HG03159 (cell line): ENCODE measurements around the gene CDH4.

ENCODE experiments used
- ATAC-seq: cut with Tn5 transposase; IDR thresholded peaks from one replicate; pipeline ENCODE4 v1.9.1; 2021; ENCODE audit warnings: mild to moderate bottlenecking, moderate library complexity; ENCODE audit not compliant: unreplicated experiment

CDH4 gene

GRCh38 chr20:61567204-61567603 is 315.1 kb downstream of the CDH4 start:
- ATAC-seq, result no peak

- no peak for ATAC-seq
These were observed 317.8 kb downstream of the CDH4 start for GRCh38 chr20:61569825-61570224.

- no peak for ATAC-seq
These were observed 318.7 kb downstream of the CDH4 start for GRCh38 chr20:61570646-61571195.

- ATAC-seq, result no peak
These were observed 319.2 kb downstream of the CDH4 start for GRCh38 chr20:61571221-61571620.

GRCh38 chr20:61571916-61572711 is 320.1 kb downstream of the CDH4 start:
- ATAC-seq, result no peak

- no peak for ATAC-seq
These were observed 320.7 kb downstream of the CDH4 start for GRCh38 chr20:61572789-61573188.

- ATAC-seq, result no peak
These were observed 321.6 kb downstream of the CDH4 start for GRCh38 chr20:61573415-61574305.

- no peak for ATAC-seq
These were observed 323.3 kb downstream of the CDH4 start for GRCh38 chr20:61575151-61575937.

GRCh38 chr20:61576372-61576771 is 324.3 kb downstream of the CDH4 start:
- ATAC-seq, result no peak

GRCh38 chr20:61577065-61577464 is 325.0 kb downstream of the CDH4 start:
- no peak for ATAC-seq

GRCh38 chr20:61579908-61580307 is 327.8 kb downstream of the CDH4 start:
- ATAC-seq, result no peak

GRCh38 chr20:61580958-61581824 is 329.1 kb downstream of the CDH4 start:
- ATAC-seq, result no peak

GRCh38 chr20:61581825-61582188 is 329.7 kb downstream of the CDH4 start:
- no peak for ATAC-seq

GRCh38 chr20:61582196-61582923 is 330.3 kb downstream of the CDH4 start:
- no peak for ATAC-seq

- no peak for ATAC-seq
These were observed 331.3 kb downstream of the CDH4 start for GRCh38 chr20:61583356-61583755.

- ATAC-seq, result no peak
These were observed 332.8 kb downstream of the CDH4 start for GRCh38 chr20:61584851-61585250.

GRCh38 chr20:61585764-61586163 is 333.7 kb downstream of the CDH4 start:
- ATAC-seq, result no peak

- ATAC-seq, result no peak
These were observed 335.0 kb downstream of the CDH4 start for GRCh38 chr20:61587036-61587435.

- ATAC-seq, result no peak
These were observed 335.7 kb downstream of the CDH4 start for GRCh38 chr20:61587681-61588289.
